Progenitor cell of endocrine pancreas (in vitro differentiated cells): ENCODE data around the gene NFRKB. TPM values are rescaled to one million over a fixed set of nuclear protein-coding genes. Genes with fewer than 3 reads are reported as not detected.

Source experiments
- DNase-seq: peaks from one replicate; pipeline ENCODE4 v3.0.0; 2021; ENCODE audit warnings: low spot score; ENCODE audit not compliant: unreplicated experiment
- H3K27ac Mint-ChIP-seq: 2 replicates; pipeline ENCODE4 v1.8.0; 2021; ENCODE audit warnings: mild to moderate bottlenecking, moderate library complexity, mixed read lengths
- H3K27me3 Mint-ChIP-seq: 2 replicates; pipeline ENCODE4 v1.8.0; 2021; ENCODE audit warnings: mixed read lengths
- H3K36me3 Mint-ChIP-seq: 2 replicates; pipeline ENCODE4 v1.8.0; 2022; ENCODE audit warnings: mixed read lengths; ENCODE audit not compliant: insufficient read depth
- H3K4me1 Mint-ChIP-seq: 2 replicates; pipeline ENCODE4 v1.8.0; 2021; ENCODE audit warnings: low read depth, mixed read lengths
- H3K4me3 Mint-ChIP-seq: 2 replicates; pipeline ENCODE4 v1.8.0; 2021; ENCODE audit warnings: low read depth, mild to moderate bottlenecking, moderate library complexity, mixed read lengths
- H3K9me3 Mint-ChIP-seq: 2 replicates; pipeline ENCODE4 v1.8.0; 2021; ENCODE audit warnings: low read depth, mixed read lengths
- CTCF ChIP-seq: fragments of 200-600 bp; sonication (generic); IDR thresholded peaks from one replicate; pipeline ENCODE4 v1.5.0; 2021; ENCODE audit warnings: antibody characterized with exemption, mild to moderate bottlenecking; ENCODE audit not compliant: unreplicated experiment
- total RNA-seq: library from RNA; stranded (reverse); gene quantifications from 2 replicates; pipeline ENCODE4 v1.2.1, GENCODE V29; 2021

Gene NFRKB
- total RNA-seq, 1 donor from 2014 or later, result 66.8 TPM

- H3K9me3 Mint-ChIP-seq, result no peaks in the 10 kb centered on the region
- no peak overlapping the region for H3K4me3 Mint-ChIP-seq
- no peak for TF ChIP-seq CTCF
- H3K27ac Mint-ChIP-seq, result no peak overlapping the region
- no peak for DNase-seq
- peaks cover 18% of the 10 kb centered on the region for H3K36me3 Mint-ChIP-seq
- no peaks in the 10 kb centered on the region for H3K27me3 Mint-ChIP-seq
- H3K4me1 Mint-ChIP-seq, result peaks cover under 1% of the 10 kb centered on the region
These were observed 35.4 kb upstream of the NFRKB start for GRCh38 chr11:129930743-129931142.

- DNase-seq, result no peak
- no peaks in the 10 kb centered on the region for H3K4me1 Mint-ChIP-seq
- TF ChIP-seq CTCF, result no peak
- no peaks in the 10 kb centered on the region for H3K27me3 Mint-ChIP-seq
- H3K4me3 Mint-ChIP-seq, result no peak overlapping the region
- peaks cover 21% of the 10 kb centered on the region for H3K36me3 Mint-ChIP-seq
- no peak overlapping the region for H3K27ac Mint-ChIP-seq
- H3K9me3 Mint-ChIP-seq, result no peaks in the 10 kb centered on the region
These were observed 34.9 kb upstream of the NFRKB start for GRCh38 chr11:129930296-129930695.

DNA sequence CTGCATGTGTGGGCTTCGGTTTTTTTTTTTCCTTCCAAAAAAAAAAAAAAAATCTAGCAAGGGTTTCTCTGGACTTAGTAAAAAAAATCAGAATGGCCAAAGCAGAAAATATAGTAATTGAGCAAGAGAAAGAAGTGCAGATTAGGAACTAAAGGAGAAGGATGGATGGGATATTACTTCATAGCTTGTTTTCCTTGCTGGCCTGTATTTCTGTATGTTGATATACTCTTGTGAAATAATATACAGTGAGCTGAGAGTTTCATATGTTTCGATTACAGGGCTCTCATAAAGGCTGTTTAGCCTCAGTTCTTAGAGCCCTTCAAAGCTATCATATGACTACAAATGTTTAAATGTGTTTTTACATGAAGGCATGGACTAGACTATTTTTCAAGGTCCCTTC lies 34.3 kb upstream of the NFRKB start:
- DNase-seq, result no peak
- Mint-ChIP-seq H3K4me3 (no peak overlapping the region), H3K4me1 (no peaks in the 10 kb centered on the region), H3K9me3 (no peaks in the 10 kb centered on the region), H3K27ac (no peak overlapping the region), H3K36me3 (peaks cover 23% of the 10 kb centered on the region), H3K27me3 (no peaks in the 10 kb centered on the region)
- TF ChIP-seq CTCF, result no peak

DNA sequence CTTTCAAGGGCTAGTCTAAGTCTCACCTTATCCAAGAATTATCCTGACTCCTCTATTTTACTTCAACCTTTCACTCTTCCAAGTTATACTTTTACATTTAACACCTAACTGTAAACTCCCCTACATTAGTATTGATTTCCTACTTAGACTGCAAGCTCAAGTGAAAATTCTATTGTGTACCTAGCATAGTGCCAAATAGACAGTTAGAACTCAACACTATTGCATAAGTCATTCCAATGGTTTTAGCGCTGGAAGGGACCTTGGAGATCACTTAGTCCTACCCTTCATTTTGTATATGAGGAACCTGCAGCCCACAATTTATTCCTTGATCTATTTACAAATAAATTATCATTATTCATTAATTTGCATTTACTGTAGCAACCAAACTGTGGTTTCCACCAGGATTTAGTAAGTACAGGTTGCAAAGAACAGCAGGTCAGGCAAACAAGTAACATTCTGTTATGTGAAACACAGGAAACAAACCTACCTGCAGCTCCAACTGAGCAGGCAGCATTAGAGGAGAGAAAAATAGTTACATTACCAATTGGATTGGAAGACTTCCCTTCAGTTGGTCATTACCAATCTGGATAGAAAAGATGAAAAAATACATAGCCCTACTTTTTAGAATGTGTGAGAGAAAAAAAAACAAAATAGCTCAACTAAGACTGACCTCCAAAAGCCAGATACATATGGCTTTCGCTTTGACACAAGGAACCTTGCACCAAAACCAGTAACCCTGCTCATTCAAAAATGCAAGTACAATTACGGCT lies 33.7 kb upstream of the NFRKB start:
- Mint-ChIP-seq H3K4me3 (no peak overlapping the region), H3K9me3 (no peaks in the 10 kb centered on the region), H3K27ac (no peak overlapping the region), H3K27me3 (no peaks in the 10 kb centered on the region), H3K36me3 (peaks cover 23% of the 10 kb centered on the region), H3K4me1 (no peaks in the 10 kb centered on the region)
- TF ChIP-seq CTCF, result no peak
- DNase-seq, result no peak

DNA sequence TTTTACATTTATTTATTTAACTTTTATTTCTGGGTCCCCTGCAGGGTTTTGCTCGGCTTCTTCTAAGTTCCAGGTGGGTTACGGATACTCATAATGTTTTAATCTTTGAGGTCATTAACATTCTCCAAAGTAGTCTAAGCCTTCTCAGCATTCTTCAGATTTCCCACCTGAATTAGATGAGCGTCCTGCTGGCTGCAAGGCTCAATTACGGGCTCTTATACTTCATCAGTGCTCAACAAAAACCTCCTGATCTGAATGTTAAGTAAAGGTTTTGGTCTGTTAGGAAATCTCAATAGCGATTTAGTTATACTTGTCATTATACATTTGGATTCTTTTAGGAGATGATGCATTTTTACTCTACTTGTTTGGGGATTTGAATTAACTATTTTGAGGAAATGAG lies 27.3 kb upstream of the NFRKB start:
- DNase-seq, result no peak
- Mint-ChIP-seq H3K4me3 (no peak overlapping the region), H3K9me3 (no peaks in the 10 kb centered on the region), H3K27ac (no peak overlapping the region), H3K27me3 (no peaks in the 10 kb centered on the region), H3K4me1 (no peaks in the 10 kb centered on the region), H3K36me3 (peaks cover 14% of the 10 kb centered on the region)
- no peak for TF ChIP-seq CTCF
